NCI-H1048 (cell line): ENCODE measurements around the gene MAP7.
A peak's percentile ranks its signal among the peaks of the same experiment; 100 is the strongest.
"Not testable (repeated sequence)": the region's sequence is repeated elsewhere in the genome, so short reads cannot be mapped to it uniquely, and the experiment has no call there.

Experiments
- DNase-seq: peaks from one replicate; lab custom pipeline; 2025; lab: John Stamatoyannopoulos, UW

Gene MAP7

GRCh38 chr6:136334465-136334846 is 215.8 kb downstream of the MAP7 start:
- no peak for DNase-seq

GRCh38 chr6:136333824-136334464 is 216.3 kb downstream of the MAP7 start:
- DNase-seq: no peak

- DNase-seq: no peak
Measured at GRCh38 chr6:136331461-136331860, 218.8 kb downstream of the MAP7 start.

- no peak for DNase-seq
Measured at GRCh38 chr6:136330634-136331033, 219.6 kb downstream of the MAP7 start.

GRCh38 chr6:136326038-136326553 is 224.1 kb downstream of the MAP7 start:
- DNase-seq: no peak

- no peak for DNase-seq
Measured at GRCh38 chr6:136324686-136325380, 225.4 kb downstream of the MAP7 start.

GRCh38 chr6:136323431-136324112 is 226.7 kb downstream of the MAP7 start:
- DNase-seq: no peak

- no peak for DNase-seq
Measured at GRCh38 chr6:136319732-136320131, 230.5 kb downstream of the MAP7 start.

GRCh38 chr6:136318676-136319075 is 231.5 kb downstream of the MAP7 start:
- DNase-seq: no peak

- DNase-seq: no peak
Measured at GRCh38 chr6:136317971-136318370, 232.3 kb downstream of the MAP7 start.

GRCh38 chr6:136317021-136317694 is 233.1 kb downstream of the MAP7 start:
- DNase-seq: peak; percentile 44

- no peak for DNase-seq
Measured at GRCh38 chr6:136315594-136315993, 234.6 kb downstream of the MAP7 start.

GRCh38 chr6:136312975-136313374 is 237.2 kb downstream of the MAP7 start:
- no peak for DNase-seq

GRCh38 chr6:136309729-136310311 is 240.4 kb downstream of the MAP7 start:
- DNase-seq: no peak

- no peak for DNase-seq
Measured at GRCh38 chr6:136309171-136309570, 241.1 kb downstream of the MAP7 start.

GRCh38 chr6:136308469-136308868 is 241.8 kb downstream of the MAP7 start:
- DNase-seq: not testable (repeated sequence)

GRCh38 chr6:136307351-136307750 is 242.9 kb downstream of the MAP7 start:
- no peak for DNase-seq

- no peak for DNase-seq
Measured at GRCh38 chr6:136306466-136306865, 243.8 kb downstream of the MAP7 start.

- no peak for DNase-seq
Measured at GRCh38 chr6:136304410-136304809, 245.8 kb downstream of the MAP7 start.

- DNase-seq: no peak
Measured at GRCh38 chr6:136303516-136303915, 246.7 kb downstream of the MAP7 start.

- no peak for DNase-seq
Measured at GRCh38 chr6:136294621-136295020, 255.6 kb downstream of the MAP7 start.
